Activated CD8-positive, alpha-beta memory T cell treated with anti-CD3 and anti-CD28 coated beads for 1 hour (primary cell): Measurements from ENCODE around the gene NET1.

Experiments used
- DNase-seq, 2 donors: peaks; one replicate each; pipeline ENCODE4 v3.0.0-alpha.2; 2020; ENCODE audit warnings: low read depth in 1 of 2; ENCODE audit errors: extremely low read depth in 1 of 2

The NET1 gene

DNA sequence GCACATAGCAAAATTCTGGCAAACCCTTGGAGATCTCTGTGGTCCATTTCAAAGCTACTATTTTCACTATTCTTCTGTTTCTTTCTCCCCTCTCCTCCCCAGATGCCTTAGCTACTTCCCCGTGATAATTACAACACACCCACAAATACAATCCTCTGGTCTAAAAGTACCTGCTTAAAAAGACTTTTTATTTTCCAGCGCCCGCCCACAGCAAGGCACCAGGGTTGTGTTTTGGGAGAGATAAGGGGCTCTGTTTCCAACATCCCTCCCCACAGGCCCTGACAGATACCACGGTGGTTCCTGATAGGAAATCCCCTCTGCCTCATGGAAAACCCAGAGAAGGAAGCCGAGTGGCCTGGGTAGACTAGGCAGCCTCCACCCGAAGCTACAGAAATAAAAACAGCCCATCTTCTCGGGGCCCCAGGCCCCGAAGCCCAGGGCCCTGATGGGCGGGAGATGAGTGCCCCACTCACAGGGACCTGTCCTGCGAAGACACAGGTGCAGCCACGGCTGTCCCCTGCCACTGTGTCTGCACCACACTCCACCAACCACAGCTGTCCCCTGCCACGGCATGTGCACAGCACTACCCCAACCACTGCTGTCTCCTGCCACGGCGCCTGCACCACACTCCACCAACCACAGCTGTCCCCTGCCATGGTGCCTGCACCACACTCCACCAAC lies 67.3 kb downstream of the NET1 start:
- no peak for DNase-seq

DNA sequence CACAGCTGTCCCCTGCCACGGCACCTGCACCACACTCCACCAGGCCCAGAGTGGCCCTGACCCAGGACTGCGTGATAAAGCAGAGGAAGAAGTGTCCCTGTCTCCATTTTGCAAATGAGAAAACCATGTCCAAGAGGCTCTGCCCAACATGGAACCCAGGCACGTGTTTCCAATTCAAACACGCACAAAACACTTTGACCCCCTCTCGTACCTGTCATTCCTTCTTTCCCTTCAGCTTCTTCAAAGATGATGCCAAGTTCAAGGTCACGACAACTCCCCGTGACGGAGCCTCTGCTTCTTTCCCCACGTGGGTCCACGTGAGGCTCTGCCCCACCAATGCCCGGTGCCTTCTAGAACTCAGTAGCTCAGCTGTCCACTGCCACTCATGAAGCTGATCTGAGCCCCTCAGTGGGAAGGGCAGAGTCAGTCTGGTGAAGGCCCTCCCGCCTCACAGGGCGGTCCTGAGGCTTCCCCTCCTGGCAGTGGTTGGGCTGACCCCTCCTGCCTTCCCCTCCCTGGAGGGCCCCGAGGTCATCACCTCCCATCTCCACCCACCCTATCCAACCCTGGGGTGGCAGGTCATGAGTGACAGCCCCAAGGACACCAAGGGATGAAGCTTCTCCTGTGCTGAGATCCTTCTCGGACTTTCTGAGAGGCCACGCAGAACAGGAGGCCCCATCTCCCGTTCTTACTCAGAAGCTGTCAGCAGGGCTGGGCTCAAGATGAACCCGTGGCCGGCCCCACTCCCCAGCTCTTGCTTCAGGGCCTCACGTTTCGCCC lies 68.0 kb downstream of the NET1 start:
- DNase-seq, result no peak

DNA sequence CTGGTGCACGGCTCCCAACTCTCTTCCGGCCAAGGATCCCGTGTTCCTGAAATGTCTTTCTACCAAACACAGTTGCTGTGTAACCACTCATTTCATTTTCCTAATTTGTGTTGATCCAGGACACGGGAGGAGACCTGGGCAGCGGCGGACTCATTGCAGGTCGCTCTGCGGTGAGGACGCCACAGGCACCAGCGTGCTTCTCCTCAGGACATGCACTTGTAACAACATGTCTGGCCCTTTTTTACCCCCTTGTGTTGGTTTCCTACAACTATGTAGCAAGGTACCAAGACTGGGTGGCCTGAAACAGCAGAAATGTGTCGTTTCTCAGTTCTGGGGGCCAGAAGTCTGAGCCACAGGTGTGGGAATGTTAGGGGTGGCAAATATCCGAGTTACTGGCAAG lies 68.8 kb downstream of the NET1 start:
- no peak for DNase-seq

DNA sequence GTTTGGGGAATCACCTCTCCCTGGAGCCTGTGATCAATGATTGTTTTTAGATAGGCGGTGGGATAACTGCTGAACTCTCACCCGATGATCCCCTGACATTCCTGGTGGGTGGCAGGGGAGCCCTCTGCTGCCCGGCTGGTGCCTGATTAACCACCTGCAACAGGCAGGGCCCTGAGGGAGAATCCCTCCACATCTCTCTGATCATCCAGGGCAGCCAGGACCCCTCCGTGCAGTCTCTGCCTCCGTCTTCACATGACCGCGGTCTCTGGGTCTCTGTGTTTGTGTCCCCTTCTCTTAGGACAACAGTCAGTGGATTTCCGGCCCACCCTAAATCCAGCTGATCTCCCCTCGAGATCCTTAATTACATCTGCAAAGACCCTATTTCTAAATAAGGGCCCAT lies 69.7 kb downstream of the NET1 start:
- DNase-seq, result no peak

DNA sequence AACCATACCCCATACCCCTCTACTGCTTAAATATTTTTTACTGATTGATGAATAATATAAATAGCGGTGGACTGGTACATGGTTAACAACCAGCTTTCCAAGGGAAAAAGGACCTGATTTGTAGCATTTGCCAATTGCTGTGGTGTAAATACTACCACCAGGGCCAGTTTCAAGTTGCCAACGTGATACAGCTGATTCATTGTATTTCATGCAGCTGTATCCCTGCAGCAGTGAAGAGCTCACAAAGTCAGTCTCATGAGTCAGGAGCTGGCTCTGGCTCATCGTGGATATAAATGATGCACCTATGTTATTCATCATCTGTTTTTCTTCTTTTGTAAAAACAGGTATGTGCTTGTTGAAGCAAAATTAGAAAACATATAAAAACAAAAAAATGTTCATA lies 71.8 kb downstream of the NET1 start:
- DNase-seq, result no peak

DNA sequence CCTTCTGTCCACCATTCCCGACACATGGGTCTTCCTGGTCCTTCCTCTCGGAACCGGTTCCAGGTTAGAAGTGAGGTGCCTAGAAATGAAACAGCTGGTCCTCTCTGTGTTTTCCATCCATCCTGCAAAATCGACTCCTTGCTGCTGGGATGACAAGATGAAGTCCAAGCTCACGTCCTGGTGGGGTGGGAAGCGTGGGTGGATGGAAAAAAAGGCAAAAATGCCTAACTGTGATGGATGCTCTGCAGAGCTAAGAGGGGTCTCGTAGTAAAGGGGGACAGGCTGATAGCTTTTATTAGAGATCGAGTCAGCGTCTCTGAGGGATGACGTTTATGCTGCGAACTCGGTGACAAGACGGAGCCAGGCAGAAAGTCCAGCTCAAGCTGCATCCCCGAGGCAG lies 72.9 kb downstream of the NET1 start:
- no peak for DNase-seq

DNA sequence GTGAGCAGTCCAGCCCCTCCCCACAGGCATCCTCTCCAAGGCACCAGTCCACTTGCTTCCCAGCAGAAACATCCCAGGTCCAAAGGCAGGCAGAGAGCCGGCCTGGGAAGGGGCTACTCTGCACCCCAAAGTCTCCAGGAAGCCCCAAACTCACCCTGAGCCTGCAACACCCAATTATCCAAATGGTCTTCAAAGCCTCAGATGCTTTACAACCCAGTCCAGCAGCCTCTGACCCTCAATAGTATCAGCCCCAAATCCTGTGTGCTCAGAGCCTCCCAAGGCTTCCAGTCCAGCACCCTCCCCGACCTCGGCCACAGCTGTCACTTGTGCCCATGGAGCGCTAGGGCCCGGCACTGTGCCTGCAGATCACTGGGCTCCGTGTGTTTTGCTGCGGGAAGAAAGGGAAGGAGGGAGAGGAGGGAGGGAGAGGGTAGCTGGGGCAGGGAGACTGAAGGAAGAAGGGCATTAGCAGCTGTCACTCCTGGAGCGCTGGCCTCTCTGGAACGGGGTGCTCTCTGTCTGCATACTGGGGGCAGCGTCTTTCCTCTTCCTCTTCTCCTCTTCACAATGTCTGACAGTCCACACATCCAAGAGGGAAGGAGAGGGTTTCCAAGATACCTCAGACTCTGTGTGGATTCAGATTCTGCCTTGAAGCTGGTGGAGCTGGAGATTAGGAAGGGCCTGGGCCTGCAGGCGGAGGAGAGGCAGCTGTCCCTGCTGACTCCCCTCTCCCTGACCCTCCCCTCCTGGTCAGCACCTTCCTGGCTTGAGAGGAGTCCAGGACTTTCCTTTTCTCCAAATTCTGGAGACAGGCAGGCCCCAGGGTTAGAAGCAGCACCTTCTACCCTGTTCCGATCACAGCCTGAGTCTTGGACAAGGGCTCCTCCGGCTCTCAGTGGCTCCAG lies 73.8 kb downstream of the NET1 start:
- no peak for DNase-seq

DNA sequence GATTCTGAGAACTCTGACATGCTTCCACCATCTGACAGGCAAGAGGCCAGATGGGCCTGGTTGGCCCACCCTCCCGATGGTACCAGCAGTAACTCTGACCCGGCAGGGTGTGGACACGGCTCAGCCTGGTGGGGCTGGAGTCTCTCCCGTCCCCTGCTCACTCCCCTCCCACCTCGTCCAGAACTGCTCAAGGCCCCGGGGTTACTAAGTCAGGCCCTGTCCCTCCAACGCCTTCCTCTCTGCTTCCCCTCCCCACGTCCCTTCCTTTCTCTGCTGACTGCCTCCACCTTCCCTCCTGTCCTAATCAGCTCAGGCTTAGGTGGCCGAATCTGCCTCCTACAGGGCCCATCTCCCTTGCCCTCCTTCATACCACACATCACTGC lies 74.5 kb downstream of the NET1 start:
- DNase-seq, result no peak

DNA sequence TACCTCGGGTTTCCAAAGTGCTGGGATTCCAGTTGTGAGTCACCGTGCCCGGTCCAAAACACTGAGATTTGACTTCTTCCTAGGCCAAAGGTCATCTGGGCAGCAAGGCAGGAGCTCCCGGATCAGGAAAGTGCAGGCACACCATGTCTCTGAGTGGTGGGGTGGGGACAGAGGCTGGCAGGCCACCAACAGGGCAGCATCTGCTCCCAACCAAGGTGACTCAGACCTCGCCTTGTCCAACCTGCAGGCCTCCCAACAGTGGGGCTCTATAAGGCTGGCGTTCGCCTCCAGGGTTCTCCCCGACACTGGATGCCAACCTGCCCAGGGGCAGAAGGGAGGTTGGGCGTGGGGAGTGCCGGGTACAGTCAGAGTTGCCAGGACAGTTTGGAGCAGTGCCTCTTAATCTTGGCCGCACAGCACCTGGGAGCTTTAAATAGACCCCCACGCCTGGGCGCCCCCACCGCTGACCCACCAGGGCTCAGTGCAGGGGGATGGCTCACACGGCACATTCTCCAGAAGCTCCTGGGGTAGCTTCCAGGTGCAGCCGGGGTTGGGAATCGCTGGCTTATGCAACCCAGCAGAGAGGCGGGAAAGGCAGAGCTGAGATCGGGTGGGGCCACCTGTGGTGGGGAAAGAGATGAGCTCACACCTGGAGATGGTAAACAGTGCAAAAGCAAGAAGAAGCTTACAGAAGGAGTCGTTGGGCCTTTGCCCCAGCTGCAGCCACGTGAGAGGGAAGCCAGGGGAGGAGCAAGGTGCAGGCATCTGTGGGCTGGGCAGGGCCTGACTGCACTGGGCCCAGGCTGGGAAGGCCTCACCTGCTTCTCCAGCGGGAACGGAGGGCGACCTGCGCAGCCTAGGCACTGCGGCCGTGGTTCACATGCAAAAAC lies 76.2 kb downstream of the NET1 start:
- no peak for DNase-seq

DNA sequence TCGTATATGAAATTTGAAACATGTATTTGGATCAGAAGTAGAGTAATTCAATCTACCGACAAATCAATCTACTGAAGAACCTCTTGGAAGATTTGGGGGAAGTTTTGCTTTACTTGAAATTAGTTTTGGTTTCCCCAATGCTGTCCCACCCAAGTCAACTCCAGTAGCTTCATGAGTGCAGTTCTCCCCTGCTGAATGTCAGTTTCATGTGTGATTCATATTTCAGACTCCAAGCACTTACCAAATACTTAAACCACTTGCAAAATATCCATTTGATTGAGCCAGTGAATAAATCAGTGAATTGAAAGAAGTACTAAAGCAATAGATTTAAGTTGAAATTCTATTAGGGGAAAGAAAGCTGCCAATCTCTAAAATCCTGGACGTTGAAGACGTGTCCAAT lies 77.7 kb downstream of the NET1 start:
- DNase-seq, result no peak

DNA sequence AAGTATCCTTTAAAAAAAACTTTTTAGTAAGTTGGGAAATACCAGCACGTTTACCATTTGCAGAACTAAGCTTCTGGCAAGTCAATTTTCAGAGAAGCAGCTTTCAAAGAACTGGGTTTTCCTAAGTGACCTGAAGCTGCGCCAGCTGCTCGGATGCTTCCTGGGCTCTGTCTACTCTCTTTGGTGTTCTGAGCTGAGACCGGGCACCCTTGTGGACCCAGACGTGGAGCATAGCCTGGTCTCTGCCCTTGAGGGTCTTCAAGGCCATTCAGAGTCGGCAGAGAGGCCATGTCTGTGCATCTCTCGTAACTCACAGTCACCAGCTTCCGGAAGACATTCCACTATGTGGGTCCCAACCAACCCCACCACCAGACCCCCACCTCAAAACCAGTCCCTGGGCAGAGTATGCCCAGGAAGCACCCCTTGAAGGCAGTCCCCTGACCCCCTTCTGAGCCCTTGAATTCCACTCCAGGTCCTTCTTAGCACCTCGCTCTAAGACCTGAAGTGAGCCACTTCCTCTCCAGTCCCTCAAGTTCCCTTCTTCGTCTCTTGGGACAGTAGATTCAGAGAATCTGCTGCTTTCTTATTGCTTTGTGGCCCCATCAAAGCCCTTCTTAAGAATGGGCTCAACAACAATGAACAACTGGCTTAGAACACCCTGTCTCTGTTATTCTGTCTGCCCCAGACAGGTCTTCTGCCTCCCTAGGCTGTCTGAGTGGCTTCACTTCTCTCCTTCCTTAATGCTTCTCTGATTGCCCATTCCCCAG lies 78.5 kb downstream of the NET1 start:
- DNase-seq, result no peak

DNA sequence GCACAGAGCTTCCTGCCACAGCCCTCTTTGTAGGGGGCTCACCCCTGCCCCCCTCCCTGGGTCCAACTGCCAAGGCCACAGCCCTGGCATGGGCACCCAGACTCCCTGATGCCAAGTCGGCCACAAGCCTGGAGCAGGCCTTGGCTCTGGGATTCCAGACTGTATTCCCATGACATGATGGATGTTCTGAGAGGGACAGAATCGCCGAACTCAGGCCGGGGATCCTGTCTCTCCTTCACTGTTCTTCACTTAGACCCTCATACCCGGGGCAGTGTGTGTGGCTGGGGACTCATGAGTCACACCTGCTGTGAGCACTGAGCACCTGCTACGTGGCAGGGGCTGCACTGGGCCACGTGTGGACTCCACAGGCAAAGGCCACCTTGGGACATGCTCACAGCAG lies 79.1 kb downstream of the NET1 start:
- no peak for DNase-seq

DNA sequence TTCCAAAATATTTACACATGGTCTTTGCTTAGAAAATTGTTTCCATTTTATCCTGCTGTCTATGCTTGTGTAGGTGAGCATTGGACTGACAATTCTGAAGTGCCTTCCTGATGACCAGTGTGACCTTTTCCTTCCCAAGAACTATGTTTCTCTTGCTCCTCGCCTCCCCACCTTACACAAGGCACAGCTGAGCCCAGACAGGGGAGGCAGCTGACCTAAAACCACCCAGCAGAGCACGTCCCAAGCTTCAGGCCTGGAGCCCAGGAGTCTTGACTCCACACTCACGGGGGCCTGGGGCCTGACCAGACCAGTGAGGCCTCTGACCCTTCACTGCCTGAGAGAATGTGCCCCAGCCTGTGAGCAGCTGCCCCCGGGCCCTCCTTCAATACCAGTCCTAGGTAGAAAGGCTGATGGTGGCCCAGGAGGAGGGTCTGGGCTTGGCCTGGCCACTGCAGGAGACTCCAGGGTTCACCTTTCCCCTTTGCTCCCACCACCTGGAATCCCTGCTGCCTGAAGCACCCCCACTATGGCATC lies 80.0 kb downstream of the NET1 start:
- DNase-seq, result no peak

DNA sequence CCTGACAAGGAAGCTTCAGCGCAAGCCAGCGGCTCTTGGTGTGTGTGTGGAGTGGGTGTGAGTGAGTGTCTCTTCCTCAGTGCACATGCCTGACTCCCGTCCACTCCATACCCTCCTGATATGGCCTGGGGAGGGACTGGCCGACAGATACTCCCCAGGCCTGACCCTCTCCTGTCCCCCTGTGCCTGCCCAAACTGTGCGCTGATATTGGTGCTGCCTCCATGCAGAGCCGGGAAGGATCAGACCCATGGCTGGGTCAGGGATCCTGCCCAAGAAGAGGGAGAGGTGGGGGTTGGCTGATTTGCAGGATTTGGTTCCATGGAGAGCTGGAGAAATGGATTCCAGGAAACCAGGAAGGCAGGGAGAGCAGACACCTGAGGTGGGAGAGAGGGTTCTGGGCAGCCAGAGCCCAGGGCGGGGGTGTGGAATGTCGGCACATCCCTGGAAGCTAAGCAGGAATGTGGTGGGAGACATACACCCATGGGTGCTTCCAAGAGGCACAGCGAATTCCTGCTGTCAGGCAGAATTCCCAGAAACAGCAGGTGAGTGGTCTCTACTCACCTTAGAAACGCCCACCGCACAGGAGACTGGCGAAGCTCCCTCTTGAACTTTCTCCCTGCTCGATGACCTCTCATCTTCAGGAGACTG lies 80.7 kb downstream of the NET1 start:
- no peak for DNase-seq

DNA sequence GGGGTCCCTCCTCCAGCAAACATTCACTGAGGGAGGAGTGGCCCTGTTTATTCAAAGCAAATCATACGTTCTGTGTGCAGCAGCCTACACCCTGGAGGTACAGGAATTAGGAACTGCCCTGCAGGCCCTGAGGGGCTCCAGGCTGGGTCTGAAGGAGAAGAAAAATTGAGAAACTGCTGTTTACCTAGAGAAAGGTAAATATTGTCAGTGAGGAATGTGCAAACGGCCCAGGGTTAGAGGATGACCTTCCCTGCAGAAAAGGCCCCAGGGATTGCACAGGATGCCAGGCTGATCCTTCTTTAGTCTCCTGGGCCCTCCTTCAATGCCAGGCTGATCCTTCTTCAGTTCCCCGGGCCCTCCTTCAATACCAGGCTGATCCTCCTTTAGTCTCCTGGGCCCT lies 81.3 kb downstream of the NET1 start:
- no peak for DNase-seq

DNA sequence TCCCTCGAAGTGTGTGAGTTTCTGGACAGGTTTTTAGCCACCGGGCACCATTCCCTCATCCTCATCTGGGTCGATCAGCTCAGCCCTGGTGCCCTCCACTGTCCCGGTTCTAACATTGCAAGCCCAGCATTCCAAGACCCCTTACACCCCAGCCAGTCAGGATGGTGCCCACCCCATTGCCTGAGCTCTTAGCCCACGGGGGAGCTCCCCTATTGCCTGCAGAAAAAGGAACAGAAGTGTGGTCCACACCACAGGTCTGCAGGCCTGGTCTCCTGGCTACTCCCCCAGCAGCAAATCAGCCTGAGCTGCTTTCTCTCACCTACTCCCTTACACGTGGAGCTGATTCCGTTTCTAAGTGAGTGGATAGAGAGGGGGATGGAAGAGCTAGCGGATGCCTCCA lies 82.3 kb downstream of the NET1 start:
- no peak for DNase-seq

DNA sequence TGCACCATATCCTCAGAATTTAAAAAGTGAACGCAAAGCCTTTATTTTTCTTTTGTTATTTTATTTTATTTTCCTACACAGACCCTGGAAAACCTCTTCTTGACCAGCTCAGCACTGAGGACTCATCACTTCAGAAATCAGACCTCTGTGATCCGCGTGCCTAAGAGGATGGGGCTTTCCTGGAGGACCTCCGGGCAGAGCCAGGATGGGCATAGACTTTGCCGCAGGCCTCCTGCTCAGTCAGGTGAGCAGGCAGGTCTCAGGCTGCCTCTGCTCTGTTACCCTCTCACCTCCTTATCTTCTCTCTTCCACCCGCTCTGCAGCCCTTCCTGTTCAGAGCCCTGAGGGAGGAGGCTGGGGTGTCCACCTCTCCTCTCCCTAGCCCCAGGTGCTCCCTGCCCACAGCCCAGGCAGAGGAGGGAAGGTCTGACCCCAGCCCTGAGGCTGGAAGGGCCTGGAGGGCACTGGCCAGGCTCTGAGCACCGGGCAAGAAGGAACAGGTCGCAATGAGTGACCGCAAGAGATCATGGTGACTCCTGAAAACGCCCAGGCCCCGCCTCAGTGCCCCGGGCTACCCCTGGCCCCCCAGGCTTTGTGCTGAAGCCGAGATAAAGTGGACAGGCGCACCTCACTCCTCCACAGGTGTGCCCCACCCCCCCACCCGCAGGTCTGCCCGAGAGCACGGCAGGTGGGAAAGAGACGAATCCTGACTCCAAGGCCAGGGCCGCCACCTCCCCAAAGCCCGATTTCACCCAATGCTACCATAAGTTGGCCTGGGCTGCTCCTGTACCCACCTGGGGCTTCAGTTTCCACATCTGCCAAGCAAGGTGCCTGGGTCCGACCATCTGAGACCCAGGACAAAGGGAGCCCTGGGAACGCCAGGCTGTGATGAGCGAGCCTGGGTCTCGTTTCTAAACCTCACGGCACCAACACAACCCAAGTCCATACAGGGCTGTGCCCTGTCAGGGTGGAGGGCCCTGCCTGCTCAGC lies 84.2 kb downstream of the NET1 start:
- DNase-seq, result no peak

DNA sequence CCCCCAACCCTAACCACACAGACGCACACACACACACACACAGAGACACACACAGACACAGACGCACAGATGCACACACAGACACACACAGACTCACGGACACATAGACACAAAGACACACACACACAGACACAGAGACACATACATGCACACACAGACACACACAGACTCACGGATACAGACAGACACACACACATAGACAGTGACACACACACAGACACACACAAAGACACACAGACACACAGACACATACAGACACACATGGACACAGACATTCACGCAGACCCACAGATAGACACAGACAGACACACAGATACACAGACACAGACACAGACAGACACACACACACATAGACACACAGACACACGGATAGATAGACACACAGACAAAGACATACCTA lies 84.9 kb downstream of the NET1 start:
- no peak for DNase-seq
